ENCODE measurements around the gene KNTC1. TPM values are rescaled to one million over a fixed set of nuclear protein-coding genes. Genes with fewer than 3 reads are reported as not detected.

The KNTC1 gene
- 16.7 and 33.5 TPM in 2 replicates for total RNA-seq

GRCh38 chr12:122526683-122527477 lies at the start of gene KNTC1, which contains the start of gene RSRC2:
TSS of gene KNTC1 (plus strand) at chr12:122527249. CDS start at chr12:122530064, 2,815 bp downstream.
TSS of gene RSRC2 (minus strand) at chr12:122526936. CDS start at chr12:122526853, 83 bp downstream.

GRCh38 chr12:122500685-122501488 lies 26.2 kb upstream of the KNTC1 start, which contains the start of gene ZCCHC8:
TSS of gene ZCCHC8 (minus strand) at chr12:122500932. CDS start at chr12:122500840, 92 bp downstream.

Other genes starting within 250 kb of the KNTC1 start
- gene CLIP1, start 104.6 kb upstream of the KNTC1 start, total RNA-seq = 20.2 and 43.2 TPM in 2 replicates
- 15.9 and 16.0 TPM in 2 replicates for gene ZCCHC8, start 26.3 kb upstream of the KNTC1 start, total RNA-seq
- 16.7 and 30.1 TPM in 2 replicates for gene RSRC2, start 313 bp upstream of the KNTC1 start, total RNA-seq
- not detected in 2 replicates for gene HCAR2, start 176.1 kb downstream of the KNTC1 start, total RNA-seq
- gene HCAR3, start 189.6 kb downstream of the KNTC1 start, total RNA-seq = not detected in 2 replicates
- 3.2 and 3.4 TPM in 2 replicates for gene HCAR1, start 203.6 kb downstream of the KNTC1 start, total RNA-seq
- 28.8 and 42.5 TPM in 2 replicates for gene DENR, start 225.6 kb downstream of the KNTC1 start, total RNA-seq
- gene CCDC62, start 247.3 kb downstream of the KNTC1 start, total RNA-seq = under 0.01 TPM in 1 of 2 replicates, not detected in the other